ENCODE data around the gene PTBP3. TPM values are rescaled to one million over a fixed set of nuclear protein-coding genes. Genes with fewer than 3 reads are reported as not detected.
A peak's percentile ranks its signal among the peaks of the same experiment; 100 is the strongest.

Gene PTBP3
- total RNA-seq, 1 experiment from 2014 or later: 100 TPM

- no peaks in the 10 kb centered on the region for H3K9me3 Mint-ChIP-seq
- peak overlapping the region; percentile 89; the same call in 1 of the 2 replicates for H3K4me3 Mint-ChIP-seq
- CTCF ChIA-PET: interaction anchor here (1.4 kb wide), 1 partner anchor 79 kb away, joined by 4 read pairs; no protein-coding TSS in a partner anchor
- DNase-seq (ENCODE audit: low spot score): no peak
- ATAC-seq: no peak
- no peaks in the 10 kb centered on the region for H3K36me3 Mint-ChIP-seq
- peaks cover 38% of the 10 kb centered on the region for H3K4me1 Mint-ChIP-seq
- H3K27ac Mint-ChIP-seq: no peak overlapping the region
- POLR2A ChIA-PET: interaction anchor here (0.6 kb wide), 1 partner anchor 16 kb away, joined by 3 read pairs; no protein-coding TSS in a partner anchor
- H3K27me3 Mint-ChIP-seq (ENCODE audit: low read depth): peaks cover 40% of the 10 kb centered on the region
- TF ChIP-seq ZSCAN18 (CRISPR knock-in tag; IDR thresholded peaks at IDR 0.05) (no peak), ZNF423 (CRISPR knock-in tag; IDR thresholded peaks at IDR 0.05) (no peak), CREM (CRISPR knock-in tag; IDR thresholded peaks at IDR 0.05) (no peak), FOXP1 (CRISPR knock-in tag; IDR thresholded peaks at IDR 0.05; ENCODE audit: borderline replicate concordance) (no peak), ZNF121 (CRISPR knock-in tag; IDR thresholded peaks at IDR 0.05) (no peak), NR1H2 (CRISPR knock-in tag; IDR thresholded peaks at IDR 0.05) (no peak)
Observed at GRCh38 chr9:112176524-112176923, 156.9 kb downstream of the PTBP3 start.

- no peak for TF ChIP-seq RELA (CRISPR knock-in tag; IDR thresholded peaks at IDR 0.05; ENCODE audit: borderline replicate concordance)
- no peak for TF ChIP-seq MXD4 (CRISPR knock-in tag; IDR thresholded peaks at IDR 0.05; ENCODE audit: borderline replicate concordance)
- no peak for TF ChIP-seq TCF7 (CRISPR knock-in tag; IDR thresholded peaks at IDR 0.05; ENCODE audit: low read depth)
- no peak for TF ChIP-seq FOXJ3 (CRISPR knock-in tag; IDR thresholded peaks at IDR 0.05; ENCODE audit: borderline replicate concordance)
- TF ChIP-seq SOX15 (CRISPR knock-in tag; IDR thresholded peaks at IDR 0.05): no peak
- no peak for TF ChIP-seq USF2 (CRISPR knock-in tag; IDR thresholded peaks at IDR 0.05)
- TF ChIP-seq CDX4 (CRISPR knock-in tag; IDR thresholded peaks at IDR 0.05; ENCODE audit: borderline replicate concordance): no peak
- ChIA-PET POLR2A (no interaction called here), CTCF (interaction anchor here (1.4 to 2.5 kb wide), 2 partner anchors 63 to 78 kb away, joined by 4 to 10 read pairs; no protein-coding TSS in a partner anchor)
- Mint-ChIP-seq H3K4me3 (peak overlapping the region; percentile 89), H3K9me3 (no peaks in the 10 kb centered on the region), H3K36me3 (no peaks in the 10 kb centered on the region), H3K4me1 (peaks cover 38% of the 10 kb centered on the region), H3K27me3 (ENCODE audit: low read depth) (peaks cover 40% of the 10 kb centered on the region), H3K27ac (no peak overlapping the region)
- DNase-seq (ENCODE audit: low spot score): no peak
- peak; percentile 46 for ATAC-seq
Observed at GRCh38 chr9:112175796-112176315, 157.6 kb downstream of the PTBP3 start.

GRCh38 chr9:112174965-112175795 is 158.2 kb downstream of the PTBP3 start, which contains the start of gene SUSD1:
Gene SUSD1 (minus strand): TSS chr9:112175297. CDS start chr9:112175235, 62 bp downstream.
- ATAC-seq: peak; percentile 57
- Mint-ChIP-seq H3K9me3 (no peaks in the 10 kb centered on the region), H3K36me3 (no peaks in the 10 kb centered on the region), H3K27me3 (ENCODE audit: low read depth) (peaks cover 40% of the 10 kb centered on the region), H3K4me3 (peak within 1 kb of the TSS; percentile 89), H3K4me1 (peaks cover 36% of the 10 kb centered on the region), H3K27ac (no peak within 1 kb of the TSS)
- POLR2A ChIA-PET: no interaction called here
- 0 out of 2 replicates have a peak, but pooled peaks have one; percentile 26 for TF ChIP-seq FOXP1 (CRISPR knock-in tag; IDR thresholded peaks at IDR 0.05; ENCODE audit: borderline replicate concordance)
- TF ChIP-seq ZNF423 (CRISPR knock-in tag; IDR thresholded peaks at IDR 0.05): peak; percentile 60
- TF ChIP-seq MAX (CRISPR knock-in tag; IDR thresholded peaks at IDR 0.05): no peak
- CTCF ChIA-PET: interaction anchor here (1.4 to 2.5 kb wide), 4 partner anchors 62 to 191 kb away, joined by 3 to 10 read pairs (median 6); partner anchors contain the start of gene PTBP3
- peak; percentile 37 for DNase-seq (ENCODE audit: low spot score)
